NCI-H146 (cell line): ENCODE measurements around the gene ADGRB3.

ENCODE experiments used
- DNase-seq: peaks from one replicate; lab custom pipeline; 2025; lab: John Stamatoyannopoulos, UW

ADGRB3 gene

GRCh38 chr6:69128411-69128810, 493.3 kb downstream of the ADGRB3 start:
- DNase-seq, result no peak

GRCh38 chr6:69129046-69129445, 494.0 kb downstream of the ADGRB3 start:
- DNase-seq, result no peak

GRCh38 chr6:69135927-69136326, 500.8 kb downstream of the ADGRB3 start:
- DNase-seq, result no peak

- DNase-seq, result no peak
Observed at GRCh38 chr6:69138148-69138547, 503.1 kb downstream of the ADGRB3 start.

GRCh38 chr6:69138893-69139494, 503.9 kb downstream of the ADGRB3 start:
- DNase-seq, result no peak

- no peak for DNase-seq
Observed at GRCh38 chr6:69145062-69145461, 510.0 kb downstream of the ADGRB3 start.

- DNase-seq, result no peak
Observed at GRCh38 chr6:69146385-69146784, 511.3 kb downstream of the ADGRB3 start.

- no peak for DNase-seq
Observed at GRCh38 chr6:69155467-69155866, 520.4 kb downstream of the ADGRB3 start.

GRCh38 chr6:69162811-69163210, 527.7 kb downstream of the ADGRB3 start:
- no peak for DNase-seq

- DNase-seq, result no peak
Observed at GRCh38 chr6:69164564-69165229, 529.6 kb downstream of the ADGRB3 start.

GRCh38 chr6:69179681-69180080, 544.6 kb downstream of the ADGRB3 start:
- no peak for DNase-seq

GRCh38 chr6:69180361-69181067, 545.4 kb downstream of the ADGRB3 start:
- DNase-seq, result no peak

- no peak for DNase-seq
Observed at GRCh38 chr6:69181964-69182363, 546.9 kb downstream of the ADGRB3 start.

GRCh38 chr6:69185276-69185675, 550.2 kb downstream of the ADGRB3 start:
- DNase-seq, result no peak

- no peak for DNase-seq
Observed at GRCh38 chr6:69202768-69203167, 567.7 kb downstream of the ADGRB3 start.

- no peak for DNase-seq
Observed at GRCh38 chr6:69216127-69216526, 581.0 kb downstream of the ADGRB3 start.

- DNase-seq, result no peak
Observed at GRCh38 chr6:69217343-69217742, 582.3 kb downstream of the ADGRB3 start.

- DNase-seq, result no peak
Observed at GRCh38 chr6:69220375-69220774, 585.3 kb downstream of the ADGRB3 start.

GRCh38 chr6:69232008-69232407, 596.9 kb downstream of the ADGRB3 start:
- no peak for DNase-seq

- no peak for DNase-seq
Observed at GRCh38 chr6:69232496-69232895, 597.4 kb downstream of the ADGRB3 start.

- DNase-seq, result peak; percentile 13
Observed at GRCh38 chr6:69232911-69233448, 597.9 kb downstream of the ADGRB3 start.

- DNase-seq, result no peak
Observed at GRCh38 chr6:69238067-69238466, 603.0 kb downstream of the ADGRB3 start.

- no peak for DNase-seq
Observed at GRCh38 chr6:69246983-69247382, 611.9 kb downstream of the ADGRB3 start.
